Kasumi-1 (cell line): Measurements from ENCODE around the gene POLR3G.

Experiments used
- DNase-seq, 2 experiments: peaks; one replicate each; lab custom pipeline; 2025; lab: John Stamatoyannopoulos, UW

Gene POLR3G

GRCh38 chr5:90474235-90475107 lies at the start of gene POLR3G, which contains the start of gene MBLAC2:
TSS of gene POLR3G (plus strand) at chr5:90474864. CDS start at chr5:90485568, 10,704 bp downstream.
TSS of gene MBLAC2 (minus strand) at chr5:90474771. CDS start at chr5:90474292, 479 bp downstream.
- peak; percentile 87 to 93 for DNase-seq

- DNase-seq = peak; percentile 59 to 73
These were observed 40.4 kb upstream of the POLR3G start for GRCh38 chr5:90434116-90434714.

- no peak for DNase-seq
These were observed 37.0 kb upstream of the POLR3G start for GRCh38 chr5:90437663-90438062.

- no peak for DNase-seq
These were observed 36.6 kb upstream of the POLR3G start for GRCh38 chr5:90438100-90438499.

- peak in 1 of 2 experiments; percentile 27 for DNase-seq
These were observed 34.0 kb upstream of the POLR3G start for GRCh38 chr5:90440644-90441043.

- DNase-seq = no peak
These were observed 27.7 kb upstream of the POLR3G start for GRCh38 chr5:90446961-90447360.

- DNase-seq = no peak
These were observed 13.4 kb upstream of the POLR3G start for GRCh38 chr5:90461288-90461687.

GRCh38 chr5:90472783-90473395 lies 1.8 kb upstream of the POLR3G start:
- DNase-seq = no peak

- peak; percentile 33 to 61 for DNase-seq
These were observed 1.0 kb upstream of the POLR3G start for GRCh38 chr5:90473396-90474234.

- DNase-seq = no peak
These were observed 844 bp downstream of the POLR3G start for GRCh38 chr5:90475436-90475980.

GRCh38 chr5:90476391-90476790 lies 1.7 kb downstream of the POLR3G start:
- DNase-seq = peak in 1 of 2 experiments; percentile 27

- no peak for DNase-seq
These were observed 2.4 kb downstream of the POLR3G start for GRCh38 chr5:90477073-90477472.

GRCh38 chr5:90477621-90478215 lies 3.1 kb downstream of the POLR3G start:
- no peak for DNase-seq

- no peak for DNase-seq
These were observed 5.1 kb downstream of the POLR3G start for GRCh38 chr5:90479611-90480385.

- DNase-seq = no peak
These were observed 6.0 kb downstream of the POLR3G start for GRCh38 chr5:90480699-90481098.

GRCh38 chr5:90483206-90483605 lies 8.5 kb downstream of the POLR3G start:
- no peak for DNase-seq

GRCh38 chr5:90484540-90484939 lies 9.9 kb downstream of the POLR3G start:
- no peak for DNase-seq

- peak in 1 of 2 experiments; percentile 35 for DNase-seq
These were observed 14.1 kb downstream of the POLR3G start for GRCh38 chr5:90488791-90489190.

- no peak for DNase-seq
These were observed 19.4 kb downstream of the POLR3G start for GRCh38 chr5:90494043-90494442.

GRCh38 chr5:90495146-90495545 lies 20.5 kb downstream of the POLR3G start:
- no peak for DNase-seq
